DND-41 (cell line): Measurements from ENCODE around the gene ZNF684.
"Not testable (repeated sequence)": the region's sequence is repeated elsewhere in the genome, so short reads cannot be mapped to it uniquely, and the experiment has no call there.

ENCODE experiments used
- ATAC-seq: fragments of 200-7000 bp; cut with Tn5 transposase; 3 replicates; pipeline ENCODE4 v1.9.1; 2021; ENCODE audit warnings: low read depth; ENCODE audit not compliant: insufficient read depth
- DNase-seq: peaks from one replicate; pipeline ENCODE4 v3.0.0-alpha.2; 2020
- H2AFZ ChIP-seq: 2 replicates; pipeline ENCODE4 v1.6.0; 2012; ENCODE audit warnings: low read depth, low read length
- H3K27ac ChIP-seq: 2 replicates; pipeline ENCODE4 v1.5.1; 2012; ENCODE audit warnings: low read length, inconsistent platforms
- H3K27me3 ChIP-seq: fragments of 200-600 bp; sonication (generic); 2 replicates; pipeline ENCODE4 v1.6.0; 2012; ENCODE audit warnings: low read length, mild to moderate bottlenecking, inconsistent platforms; ENCODE audit not compliant: insufficient read depth, poor library complexity
- H3K36me3 ChIP-seq: 2 replicates; pipeline ENCODE4 v1.5.1; 2012; ENCODE audit warnings: low read length, inconsistent platforms; ENCODE audit not compliant: insufficient read depth
- H3K4me1 ChIP-seq: 2 replicates; pipeline ENCODE4 v1.5.1; 2012; ENCODE audit warnings: mild to moderate bottlenecking, low read length; ENCODE audit not compliant: insufficient read depth
- H3K4me2 ChIP-seq: 2 replicates; pipeline ENCODE4 v1.6.0; 2012; ENCODE audit warnings: mild to moderate bottlenecking, moderate library complexity, low read length, inconsistent platforms; ENCODE audit not compliant: insufficient read depth
- H3K4me3 ChIP-seq, 2 experiments: fragments of 200-600 bp in 1 of 2; shearing (Covaris generic) in 1 of 2; 2 replicates each; pipeline ENCODE4 v1.5.1; 2012 to 2016; ENCODE audit warnings: inconsistent platforms in 2 of 2, low read length in 2 of 2, mild to moderate bottlenecking in 2 of 2, low read depth in 1 of 2, moderate library complexity in 1 of 2
- H3K79me2 ChIP-seq: 2 replicates; pipeline ENCODE4 v1.6.0; 2012; ENCODE audit warnings: low read length, inconsistent platforms; ENCODE audit not compliant: insufficient read depth
- H3K9ac ChIP-seq: 2 replicates; pipeline ENCODE4 v1.6.0; 2012; ENCODE audit warnings: low read depth, mild to moderate bottlenecking, inconsistent platforms, low read length, moderate library complexity
- H3K9me3 ChIP-seq: 2 replicates; pipeline ENCODE4 v1.5.1; 2012; ENCODE audit warnings: low read length, moderate library complexity, mild to moderate bottlenecking, inconsistent platforms; ENCODE audit not compliant: insufficient read depth, severe bottlenecking
- H4K20me1 ChIP-seq: 2 replicates; pipeline ENCODE4 v1.6.0; 2012; ENCODE audit warnings: low read length; ENCODE audit not compliant: insufficient read depth
- EZH2 ChIP-seq: IDR thresholded peaks from 3 replicates; pipeline ENCODE4 v1.6.1; 2012; ENCODE audit warnings: borderline replicate concordance, low read depth, mild to moderate bottlenecking, moderate library complexity, low read length, inconsistent platforms; ENCODE audit not compliant: severe bottlenecking
- TF ChIP-seq, protein P1 (sequence below): IDR thresholded peaks from 2 replicates; pipeline ENCODE4 v1.5.1; 2012; ENCODE audit warnings: borderline replicate concordance, low read length, moderate library complexity, mild to moderate bottlenecking; ENCODE audit not compliant: poor library complexity, severe bottlenecking; ENCODE audit errors: extremely low read depth

The ZNF684 gene

GRCh38 chr1:40564506-40564905, 33.1 kb downstream of the ZNF684 start:
- Histone ChIP-seq H3K4me2 (no peak overlapping the region), H3K4me1 (0 out of 2 replicates have a peak, but pooled peaks cover 3% of the 10 kb centered on the region), H3K79me2 (no peaks in the 10 kb centered on the region), H3K9ac (no peak overlapping the region), H3K9me3 (no peaks in the 10 kb centered on the region), H4K20me1 (no peaks in the 10 kb centered on the region), H3K4me3 (no peak overlapping the region), H3K36me3 (no peaks in the 10 kb centered on the region), H3K27ac (no peak overlapping the region), H3K27me3 (no peaks in the 10 kb centered on the region), H2AFZ (no peak overlapping the region)
- TF ChIP-seq, protein P1, sequence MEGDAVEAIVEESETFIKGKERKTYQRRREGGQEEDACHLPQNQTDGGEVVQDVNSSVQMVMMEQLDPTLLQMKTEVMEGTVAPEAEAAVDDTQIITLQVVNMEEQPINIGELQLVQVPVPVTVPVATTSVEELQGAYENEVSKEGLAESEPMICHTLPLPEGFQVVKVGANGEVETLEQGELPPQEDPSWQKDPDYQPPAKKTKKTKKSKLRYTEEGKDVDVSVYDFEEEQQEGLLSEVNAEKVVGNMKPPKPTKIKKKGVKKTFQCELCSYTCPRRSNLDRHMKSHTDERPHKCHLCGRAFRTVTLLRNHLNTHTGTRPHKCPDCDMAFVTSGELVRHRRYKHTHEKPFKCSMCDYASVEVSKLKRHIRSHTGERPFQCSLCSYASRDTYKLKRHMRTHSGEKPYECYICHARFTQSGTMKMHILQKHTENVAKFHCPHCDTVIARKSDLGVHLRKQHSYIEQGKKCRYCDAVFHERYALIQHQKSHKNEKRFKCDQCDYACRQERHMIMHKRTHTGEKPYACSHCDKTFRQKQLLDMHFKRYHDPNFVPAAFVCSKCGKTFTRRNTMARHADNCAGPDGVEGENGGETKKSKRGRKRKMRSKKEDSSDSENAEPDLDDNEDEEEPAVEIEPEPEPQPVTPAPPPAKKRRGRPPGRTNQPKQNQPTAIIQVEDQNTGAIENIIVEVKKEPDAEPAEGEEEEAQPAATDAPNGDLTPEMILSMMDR: no peak
- no peak for TF ChIP-seq EZH2
- no peak for DNase-seq
- ATAC-seq: no peak

GRCh38 chr1:40564913-40565312, 33.5 kb downstream of the ZNF684 start:
- 0 out of 2 replicates have a peak, but pooled peaks cover 3% of the 10 kb centered on the region for H3K4me1 ChIP-seq
- no peak overlapping the region for H3K27ac ChIP-seq
- H3K36me3 ChIP-seq: no peaks in the 10 kb centered on the region
- no peaks in the 10 kb centered on the region for H3K27me3 ChIP-seq
- no peak overlapping the region for H3K9ac ChIP-seq
- TF ChIP-seq, protein P1: no peak
- no peak for TF ChIP-seq EZH2
- no peaks in the 10 kb centered on the region for H4K20me1 ChIP-seq
- H3K79me2 ChIP-seq: no peaks in the 10 kb centered on the region
- DNase-seq (no peak), ATAC-seq (no peak)
- no peaks in the 10 kb centered on the region for H3K9me3 ChIP-seq
- no peak overlapping the region for H2AFZ ChIP-seq
- no peak overlapping the region for H3K4me3 ChIP-seq
- no peak overlapping the region for H3K4me2 ChIP-seq

- no peak overlapping the region for H2AFZ ChIP-seq
- H3K27ac ChIP-seq: no peak overlapping the region
- no peak overlapping the region for H3K4me3 ChIP-seq
- TF ChIP-seq, protein P1: no peak
- TF ChIP-seq EZH2: no peak
- no peaks in the 10 kb centered on the region for H3K36me3 ChIP-seq
- no peaks in the 10 kb centered on the region for H4K20me1 ChIP-seq
- H3K9ac ChIP-seq: no peak overlapping the region
- H3K4me2 ChIP-seq: no peak overlapping the region
- 0 out of 2 replicates have a peak, but pooled peaks cover 3% of the 10 kb centered on the region for H3K4me1 ChIP-seq
- H3K79me2 ChIP-seq: no peaks in the 10 kb centered on the region
- no peaks in the 10 kb centered on the region for H3K27me3 ChIP-seq
- ATAC-seq: no peak
- H3K9me3 ChIP-seq: no peaks in the 10 kb centered on the region
- no peak for DNase-seq
These were observed 36.4 kb downstream of the ZNF684 start for GRCh38 chr1:40567825-40568224.

DNA sequence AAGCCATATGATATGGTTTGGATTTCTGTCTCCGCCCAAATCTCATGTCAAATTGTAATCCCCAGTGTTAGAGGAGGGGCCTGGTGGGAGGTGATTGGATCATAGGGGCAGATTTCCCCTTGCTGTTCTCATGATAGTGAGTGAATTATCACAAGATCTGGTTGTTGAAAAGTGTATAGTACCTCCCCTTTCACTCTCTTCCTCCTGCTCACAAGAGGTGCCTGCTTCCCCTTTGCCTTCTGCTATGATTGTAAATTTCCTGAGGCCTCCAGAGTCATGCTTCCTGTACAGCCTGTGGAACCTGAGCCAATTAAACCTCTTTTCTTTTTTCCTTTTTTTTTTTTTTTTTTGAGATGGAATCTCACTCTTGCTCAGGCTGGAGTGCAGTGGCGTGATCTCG, 43.4 kb downstream of the ZNF684 start:
- H3K4me3 ChIP-seq, ATAC-seq, H3K4me1 ChIP-seq, H3K27ac ChIP-seq, H2AFZ ChIP-seq, H3K27me3 ChIP-seq, H4K20me1 ChIP-seq, H3K79me2 ChIP-seq, DNase-seq, H3K36me3 ChIP-seq, H3K9ac ChIP-seq, H3K4me2 ChIP-seq, H3K9me3 ChIP-seq: not testable (repeated sequence)
